Motor neuron (in vitro differentiated cells): ENCODE data around the gene FAM131B. TPM values are rescaled to one million over a fixed set of nuclear protein-coding genes. Genes with fewer than 3 reads are reported as not detected.

Experiments used
- ATAC-seq, 8 experiments: fragments of 200-7000 bp; cut with Tn5 transposase; replicated peaks in 6 of 8; 2 replicates each; pipeline ENCODE4 v1.8.0; 2021; ENCODE audit warnings: mild to moderate bottlenecking in 8 of 8, moderate library complexity in 8 of 8
- H3K27ac ChIP-seq, 2 donors: fragments of 250-450 bp; sonication (Bioruptor Pico); 2 replicates each; pipeline ENCODE4 v1.9.0; 2021; ENCODE audit warnings: antibody characterized with exemption in 2 of 2, mild to moderate bottlenecking in 2 of 2, moderate library complexity in 1 of 2
- H3K4me1 ChIP-seq, 2 donors: fragments of 250-450 bp; sonication (Bioruptor Pico); replicated peaks in 1 of 2; 2 replicates each; pipeline ENCODE4 v1.6.1; 2021; ENCODE audit warnings: antibody characterized with exemption in 2 of 2, mild to moderate bottlenecking in 2 of 2, moderate library complexity in 1 of 2
- H3K4me3 ChIP-seq, 5 donors: fragments of 250-450 bp; sonication (Bioruptor Pico); 2 replicates each; pipeline ENCODE4 v1.9.0; 2021; ENCODE audit warnings: antibody characterized with exemption in 5 of 5, mild to moderate bottlenecking in 5 of 5, moderate library complexity in 4 of 5
- WGBS, 10 experiments: fragments of 450-650 bp; shearing (Covaris generic); methylation state at CpG; one replicate each; pipeline ENCODE4 v1.0.0; 2022; 5-methylcytosine and 5-hydroxymethylcytosine counted together
- in situ Hi-C, 9 experiments: fragments of 400-800 bp; cut with MboI; loops; one replicate each; pipeline ENCODE4 v1.15.0; 2021; ENCODE audit warnings: low sequenced_read_pairs in 9 of 9, low pct_unique_long_range_greater_than_20kb in 2 of 9; ENCODE audit not compliant: unreplicated experiment in 9 of 9
- total RNA-seq, 8 experiments: library from RNA; unstranded; fragments of 300-600 nt; gene quantifications; 2 replicates each; pipeline versions ENCODE4 v1.2.3 to v1.2.4, GENCODE V29; 2022

The FAM131B gene
- total RNA-seq, 8 experiments from 2014 or later = 0.22 to 49.1 (median 34.2) TPM

DNA sequence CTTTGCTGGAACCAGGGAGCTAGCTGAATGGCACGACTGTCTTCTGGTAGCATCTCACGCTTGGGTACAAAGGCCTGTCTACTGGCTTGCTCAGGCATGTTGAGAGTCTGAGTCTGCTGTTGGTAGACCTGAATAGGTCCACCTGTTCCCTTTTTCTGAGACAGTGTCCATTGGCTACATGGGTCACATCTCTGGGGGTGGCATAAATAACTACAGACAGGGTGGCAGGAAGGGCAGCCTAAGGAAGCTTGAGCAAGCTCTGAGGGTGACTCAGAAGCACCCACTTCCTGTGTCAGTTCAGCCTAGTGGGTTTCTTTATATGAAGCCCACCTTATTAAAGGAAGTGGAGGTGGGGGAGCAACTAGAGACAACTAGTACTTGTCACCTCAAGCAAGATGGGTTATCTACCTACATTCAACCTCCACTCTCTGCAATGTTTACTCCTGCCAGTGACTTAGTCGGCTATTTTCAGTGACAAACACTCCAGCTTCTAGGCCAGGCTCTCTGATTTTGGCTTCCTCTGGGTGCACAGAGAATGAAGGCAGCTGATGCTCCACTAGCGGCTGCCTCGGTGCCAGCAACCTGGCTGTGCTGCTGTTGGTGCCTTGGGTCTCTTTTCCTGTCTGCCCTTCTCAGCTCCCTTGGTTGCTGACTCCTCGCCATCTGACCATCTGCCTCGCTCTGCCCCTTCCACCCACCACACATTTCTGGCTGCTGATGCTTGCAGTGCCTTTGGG lies 13.0 kb upstream of the FAM131B start:
- H3K4me1 ChIP-seq = peaks cover 12 to 14% of the 10 kb centered on the region in 2 donors
- WGBS, 10 experiments = 86 to 93% (median 92%) methylated on average over 2 to 4 of the region's 7 CpGs; no CpG with 5 or more reads in 5 of the 10 experiments
- H3K27ac ChIP-seq = no peak overlapping the region
- in situ Hi-C loops = loop anchor here in 1 of 9 experiments (25.0 kb wide), 1 partner anchor 88 kb away; the partner anchor contains the start of genes CASP2 and TMEM139
- no peak overlapping the region for H3K4me3 ChIP-seq
- no peak for ATAC-seq

- H3K27ac ChIP-seq = no peak overlapping the region
- WGBS, 10 experiments = 0 to 100% (median 93%) methylated on average over 1 to 4 of the region's 5 CpGs; no CpG with 5 or more reads in 2 of the 10 experiments
- ATAC-seq = peak in 1 of 8 experiments; percentile 80
- in situ Hi-C loops = no loop called here
- peaks cover 9 to 10% of the 10 kb centered on the region in 2 donors for H3K4me1 ChIP-seq
- no peak overlapping the region for H3K4me3 ChIP-seq
Measured at GRCh38 chr7:143374561-143374960, 12.0 kb upstream of the FAM131B start.

- in situ Hi-C loops = no loop called here
- H3K4me3 ChIP-seq = no peak overlapping the region
- no peak overlapping the region for H3K27ac ChIP-seq
- ATAC-seq = peak in 3 of 8 experiments; percentile 21 to 39 (median 27)
- H3K4me1 ChIP-seq = no peaks in the 10 kb centered on the region
- WGBS, 10 experiments = 80 to 100% (median 88%) methylated on average over 1 to 3 of the region's 4 CpGs; no CpG with 5 or more reads in 5 of the 10 experiments
Measured at GRCh38 chr7:143373255-143373794, 10.8 kb upstream of the FAM131B start.

DNA sequence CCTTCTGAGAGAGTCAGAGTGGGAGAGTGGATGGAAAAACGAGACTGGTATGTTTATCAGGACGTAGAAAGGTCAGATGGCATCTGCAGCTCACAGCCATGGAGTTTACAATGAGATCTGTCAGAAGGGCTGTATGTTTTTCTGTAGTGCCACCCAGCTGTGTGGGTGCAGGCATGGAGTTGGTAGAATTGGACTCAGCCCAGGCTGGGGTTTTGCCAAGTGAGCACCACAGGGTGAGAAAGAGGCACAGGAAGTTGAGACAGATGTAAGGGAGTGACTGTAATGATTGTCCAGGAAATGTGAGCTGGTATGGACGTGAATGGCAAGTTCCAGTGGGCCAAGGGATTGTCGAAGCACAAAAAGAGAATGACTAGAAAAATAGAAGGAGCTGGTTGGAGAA lies 9.6 kb upstream of the FAM131B start:
- no peak overlapping the region for H3K27ac ChIP-seq
- ATAC-seq = no peak
- in situ Hi-C loops = no loop called here

GRCh38 chr7:143369678-143370651 lies 7.5 kb upstream of the FAM131B start:
- no peak overlapping the region for H3K27ac ChIP-seq
- in situ Hi-C loops = no loop called here
- no peak for ATAC-seq
- WGBS, 10 experiments = 56 to 83% (median 71%) methylated on average over 1 to 11 of the region's 12 CpGs; no CpG with 5 or more reads in 1 of the 10 experiments
- H3K4me1 ChIP-seq = no peaks in the 10 kb centered on the region
- no peak overlapping the region for H3K4me3 ChIP-seq

More for the DNA sequence above, 9.6 kb upstream of the FAM131B start:
- Histone ChIP-seq H3K4me1 (no peaks in the 10 kb centered on the region), H3K4me3 (no peak overlapping the region)
- 53 to 100% (median 80%) methylated on average over 1 to 4 of the region's 4 CpGs; no CpG with 5 or more reads in 2 of the 10 experiments for WGBS, 10 experiments

GRCh38 chr7:143368387-143368786 lies 5.9 kb upstream of the FAM131B start:
- no peak overlapping the region for H3K4me3 ChIP-seq
- in situ Hi-C loops = no loop called here
- H3K4me1 ChIP-seq = peaks cover 0 to 3% of the 10 kb centered on the region in 2 donors
- no peak for ATAC-seq
- 83 to 100% (median 100%) methylated on average over 1 of the region's 1 CpG; no CpG with 5 or more reads in 6 of the 10 experiments for WGBS, 10 experiments
- no peak overlapping the region for H3K27ac ChIP-seq

- in situ Hi-C loops = no loop called here
- no peak for ATAC-seq
- 80 to 100% (median 96%) methylated on average over 1 to 4 of the region's 4 CpGs; no CpG with 5 or more reads in 5 of the 10 experiments for WGBS, 10 experiments
Measured at GRCh38 chr7:143367972-143368371, 5.5 kb upstream of the FAM131B start.

GRCh38 chr7:143363016-143363937 lies 764 bp upstream of the FAM131B start:
- WGBS, 10 experiments = 30 to 90% (median 61%) methylated on average over 1 to 6 of the region's 19 CpGs; no CpG with 5 or more reads in 2 of the 10 experiments
- ATAC-seq = peak in 1 of 8 experiments; percentile 0
- H3K27ac ChIP-seq = peak overlapping the region; percentile 84 to 85
- peak overlapping the region; percentile 63 to 99 (median 91) for H3K4me3 ChIP-seq
- in situ Hi-C loops = no loop called here
- peaks cover 7 to 9% of the 10 kb centered on the region in 2 donors for H3K4me1 ChIP-seq

More at GRCh38 chr7:143367972-143368371, 5.5 kb upstream of the FAM131B start:
- no peak overlapping the region for H3K27ac ChIP-seq
- H3K4me1 ChIP-seq = peaks cover under 1 to 7% of the 10 kb centered on the region in 2 donors
- H3K4me3 ChIP-seq = no peak overlapping the region

DNA sequence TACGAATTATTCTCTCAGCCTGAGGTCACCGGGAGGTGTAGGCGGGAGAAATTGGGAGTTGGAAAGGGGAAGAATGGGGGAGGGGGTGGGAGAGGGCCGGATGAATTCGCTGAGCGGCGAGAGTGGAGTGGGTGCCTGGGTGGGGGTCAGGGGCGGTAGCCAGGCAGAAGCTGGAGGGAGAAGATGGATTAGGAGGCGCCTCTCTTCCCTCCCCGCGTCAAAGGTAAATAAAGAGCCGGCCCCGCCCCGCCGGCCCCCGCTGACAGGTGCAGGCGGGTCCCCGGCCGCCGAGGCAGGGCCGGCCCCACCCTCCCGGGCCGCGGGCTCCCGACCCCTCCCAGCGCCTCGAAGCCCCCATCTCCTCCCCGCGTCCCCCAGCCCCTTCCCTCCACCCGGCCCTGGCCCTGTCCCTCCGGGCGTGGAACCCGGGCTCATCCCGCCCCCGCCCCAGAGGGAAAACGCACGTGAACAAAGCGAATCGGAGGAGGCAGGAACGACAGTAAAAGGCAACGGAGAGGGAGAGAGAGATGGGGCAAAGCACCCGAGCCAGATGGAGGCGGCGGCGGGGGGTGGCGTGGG lies 872 bp downstream of the FAM131B start:
- Histone ChIP-seq H3K4me1 (peaks cover 7 to 9% of the 10 kb centered on the region in 2 donors), H3K27ac (peak overlapping the region; percentile 84 to 85), H3K4me3 (peak overlapping the region; percentile 63 to 99 (median 91))
- peak; percentile 10 to 64 (median 50) for ATAC-seq
- in situ Hi-C loops = no loop called here
- no CpG with 5 or more reads among the region's 46 CpGs for WGBS, 10 experiments

DNA sequence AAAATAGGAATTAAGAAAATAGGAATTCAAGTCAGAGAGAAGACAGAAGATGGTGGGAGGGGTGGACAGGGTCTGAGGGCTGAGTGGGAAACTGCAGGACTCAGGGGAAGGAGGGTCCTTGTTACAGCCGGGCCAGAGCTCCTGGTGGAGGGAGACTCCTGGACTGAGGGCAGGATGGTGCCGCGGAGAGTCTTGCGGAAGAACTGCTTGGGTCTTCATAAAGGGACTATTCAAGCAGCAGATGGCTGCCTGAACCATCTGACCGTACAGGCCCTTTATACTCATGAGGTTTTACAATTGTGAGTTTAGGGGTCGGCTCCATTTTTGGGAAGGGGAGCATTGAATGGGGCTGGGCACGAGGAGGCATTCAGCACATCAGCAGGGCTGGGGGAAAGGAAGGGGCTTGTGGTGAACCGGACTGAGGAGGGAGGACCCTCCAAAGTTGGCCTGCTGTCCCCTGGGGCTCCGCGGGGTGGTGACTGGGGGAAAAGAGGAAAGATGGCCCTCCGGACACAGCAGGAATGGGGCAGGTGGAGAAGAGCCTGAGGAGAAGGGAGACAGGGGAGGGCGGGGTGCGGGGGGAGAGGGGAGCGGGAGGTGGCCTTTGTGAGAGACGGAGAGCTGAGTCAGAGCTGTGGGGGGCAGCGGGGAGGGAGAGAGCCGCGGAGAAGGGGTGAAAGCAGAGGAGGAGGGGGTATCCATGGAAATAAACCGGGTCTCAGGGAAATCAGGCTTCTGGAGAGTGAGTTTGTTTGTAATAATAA lies 1.5 kb downstream of the FAM131B start:
- in situ Hi-C loops = no loop called here
- Histone ChIP-seq H3K4me3 (peak overlapping the region; percentile 63 to 99 (median 91)), H3K27ac (peak overlapping the region; percentile 84 to 85), H3K4me1 (peaks cover 7 to 9% of the 10 kb centered on the region in 2 donors)
- peak in 5 of 8 experiments; percentile 51 to 64 (median 63) for ATAC-seq
- WGBS, 10 experiments = 33 to 100% (median 53%) methylated on average over 1 to 7 of the region's 19 CpGs; no CpG with 5 or more reads in 4 of the 10 experiments

GRCh38 chr7:143359771-143360353 lies 2.7 kb downstream of the FAM131B start:
- Histone ChIP-seq H3K4me3 (no peak overlapping the region), H3K27ac (no peak overlapping the region), H3K4me1 (peaks cover 7 to 9% of the 10 kb centered on the region in 2 donors)
- no peak for ATAC-seq
- 0 to 95% (median 84%) methylated on average over 1 to 8 of the region's 11 CpGs; no CpG with 5 or more reads in 4 of the 10 experiments for WGBS, 10 experiments
- in situ Hi-C loops = no loop called here
